GM18909 (cell line): ENCODE data around the gene PTPRN2.

Experiments
- ATAC-seq: cut with Tn5 transposase; IDR thresholded peaks from one replicate; pipeline ENCODE4 v1.9.1; 2021; ENCODE audit warnings: mild to moderate bottlenecking; ENCODE audit not compliant: unreplicated experiment, poor library complexity

Gene PTPRN2

DNA sequence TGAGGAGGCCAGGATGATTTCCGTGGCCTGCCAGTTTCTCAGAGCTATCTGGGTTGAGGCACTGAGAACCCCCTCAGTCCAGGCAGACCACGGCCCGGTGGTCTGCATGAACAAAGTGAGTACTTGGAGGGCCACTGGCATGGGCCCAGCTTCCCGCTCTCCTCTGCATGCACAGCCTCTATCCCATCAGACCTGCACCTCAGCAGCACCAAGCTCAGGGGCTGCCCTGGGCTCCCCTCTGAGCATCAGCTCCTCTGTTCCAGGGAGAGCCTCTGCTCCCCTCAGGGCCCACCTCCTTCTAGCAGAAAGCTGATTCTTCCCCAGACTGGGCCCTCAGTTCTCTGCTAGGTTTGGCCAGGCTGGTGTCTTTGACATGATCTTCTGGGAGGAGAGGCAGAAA lies 780.9 kb downstream of the PTPRN2 start:
- no peak for ATAC-seq

DNA sequence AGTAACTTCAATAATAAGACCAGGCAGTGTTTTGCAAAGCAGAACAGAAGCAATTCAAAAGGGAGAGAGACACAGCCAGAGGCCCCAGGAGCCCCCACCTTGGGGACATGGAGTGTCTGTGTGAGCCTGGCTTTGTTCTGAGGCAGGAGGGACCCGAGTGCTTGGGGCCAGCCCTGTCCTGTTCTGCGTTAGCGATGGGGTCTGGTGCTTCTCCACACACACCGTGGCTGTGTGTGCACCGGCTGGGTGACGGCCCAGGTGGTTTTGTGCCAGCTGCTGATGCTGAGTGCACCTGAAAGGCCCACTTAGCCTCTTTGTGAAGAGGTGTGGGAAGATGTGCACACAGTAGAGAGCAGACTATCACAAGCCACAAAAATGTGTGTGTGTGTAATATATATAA lies 781.9 kb downstream of the PTPRN2 start:
- no peak for ATAC-seq

DNA sequence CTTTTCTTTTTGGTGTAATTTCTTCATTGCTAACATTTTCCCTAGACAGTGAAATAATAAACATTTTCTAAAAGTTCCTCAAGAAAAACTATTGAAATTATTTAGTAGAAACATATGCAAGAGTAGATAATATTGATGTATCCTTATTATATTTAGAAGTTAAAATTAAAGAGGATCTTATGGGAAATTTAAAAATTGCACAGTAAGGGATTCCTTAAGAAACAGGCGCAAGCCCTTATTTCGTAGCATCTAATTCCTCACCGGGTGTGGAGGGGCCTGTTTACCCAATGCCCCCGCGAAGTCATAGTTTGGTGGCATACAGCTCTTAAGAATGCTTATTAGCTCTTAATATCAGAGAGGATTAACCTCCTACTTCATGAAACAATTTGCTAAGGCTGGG lies 783.7 kb downstream of the PTPRN2 start:
- ATAC-seq: no peak

GRCh38 chr7:157801971-157802675 lies 785.5 kb downstream of the PTPRN2 start:
- ATAC-seq: no peak

GRCh38 chr7:157801113-157801512 lies 786.5 kb downstream of the PTPRN2 start:
- ATAC-seq: no peak

DNA sequence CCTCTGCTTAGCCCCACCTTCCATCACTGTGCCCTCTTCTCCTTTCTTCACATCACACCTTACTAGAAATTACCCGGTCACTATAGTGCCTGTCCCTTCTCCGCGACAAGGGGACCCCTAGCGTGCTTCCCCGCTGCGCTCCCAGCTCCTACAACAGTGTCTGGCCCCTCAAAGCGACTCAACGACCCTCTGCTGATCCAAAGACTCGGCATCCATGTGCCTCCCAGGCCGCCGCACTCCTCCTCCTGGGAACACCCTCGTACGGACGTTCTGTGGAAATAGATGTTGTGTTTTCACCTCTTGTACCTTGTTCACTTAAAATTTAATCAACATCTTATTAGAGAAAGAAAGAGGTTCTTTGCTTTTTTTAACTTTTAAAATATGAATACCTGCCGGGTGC lies 787.3 kb downstream of the PTPRN2 start:
- no peak for ATAC-seq

GRCh38 chr7:157799076-157799685 lies 788.4 kb downstream of the PTPRN2 start:
- no peak for ATAC-seq

GRCh38 chr7:157797361-157797760 lies 790.3 kb downstream of the PTPRN2 start:
- no peak for ATAC-seq

DNA sequence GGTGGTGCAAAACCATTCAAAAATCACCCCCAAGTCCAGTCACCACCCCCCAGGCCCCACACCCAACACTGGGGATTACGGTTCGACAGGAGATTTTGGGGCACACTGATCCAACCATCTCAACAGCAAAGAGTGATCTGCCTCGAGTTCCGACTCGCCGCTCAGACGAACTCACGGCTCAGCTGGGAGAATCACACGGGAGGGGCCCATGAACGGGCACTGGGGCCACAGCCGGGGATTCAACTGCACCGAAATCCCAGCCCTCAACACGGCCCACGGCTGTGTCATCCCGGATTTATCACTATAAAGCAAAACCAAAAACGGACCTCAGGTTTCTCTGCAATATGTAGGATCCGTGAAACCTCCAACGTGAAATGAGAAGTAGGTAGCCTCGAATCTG lies 790.8 kb downstream of the PTPRN2 start:
- no peak for ATAC-seq

GRCh38 chr7:157795643-157796042 lies 792.0 kb downstream of the PTPRN2 start:
- no peak for ATAC-seq

- no peak for ATAC-seq
Measured at GRCh38 chr7:157795199-157795598, 792.4 kb downstream of the PTPRN2 start.

DNA sequence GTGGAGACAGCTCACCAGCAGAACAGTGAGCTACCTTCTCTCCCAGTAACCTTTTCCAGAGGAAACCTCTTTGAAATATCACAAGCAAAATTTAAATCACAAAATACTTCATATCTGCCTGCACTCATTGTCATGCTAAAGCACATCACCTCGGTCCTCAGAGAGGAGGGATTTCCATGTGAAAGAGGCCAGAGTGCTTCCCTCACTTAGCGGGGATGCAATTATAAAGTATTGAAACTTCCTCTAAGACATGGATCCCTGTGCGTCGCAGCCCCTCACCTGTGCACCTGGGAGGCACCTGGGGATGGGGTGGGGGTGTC lies 792.9 kb downstream of the PTPRN2 start:
- ATAC-seq: no peak

DNA sequence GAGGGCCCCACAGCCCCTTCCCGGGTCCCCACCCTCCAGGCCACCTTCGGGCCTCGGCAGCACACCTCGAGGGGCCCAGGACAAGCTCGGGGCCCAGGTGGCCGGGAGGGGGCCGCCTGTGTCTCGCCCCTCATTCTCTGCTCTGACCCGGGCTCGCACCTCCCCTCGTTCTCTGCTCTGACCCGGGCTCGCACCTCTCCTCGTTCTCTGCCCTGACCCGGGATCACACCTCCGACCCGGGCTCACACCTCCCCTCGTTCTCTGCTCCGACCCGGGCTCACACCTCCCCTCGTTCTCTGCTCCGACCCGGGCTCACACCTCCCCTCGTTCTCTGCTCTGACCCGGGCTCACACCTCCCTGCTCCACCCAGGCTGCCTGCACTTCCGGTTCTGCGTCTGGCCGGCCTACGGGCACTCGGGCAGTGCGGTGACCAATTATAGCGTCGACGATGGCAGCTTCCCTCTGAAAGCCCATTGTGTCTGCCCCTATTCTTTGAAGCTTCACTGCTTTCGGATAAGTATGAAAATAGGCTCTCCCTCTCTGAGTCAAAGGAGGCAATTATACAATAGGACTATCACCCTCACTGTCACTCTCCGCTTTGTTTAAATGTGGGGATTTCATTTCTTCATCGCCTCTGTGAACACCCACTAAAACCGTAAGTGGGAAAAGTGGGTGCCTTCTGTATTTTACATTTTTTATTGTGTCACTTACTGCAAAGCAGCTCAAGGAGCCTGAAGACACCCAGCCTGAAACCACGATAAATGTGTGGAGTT lies 793.5 kb downstream of the PTPRN2 start:
- no peak for ATAC-seq

- ATAC-seq: no peak
Measured at GRCh38 chr7:157793087-157793353, 794.6 kb downstream of the PTPRN2 start.

- no peak for ATAC-seq
Measured at GRCh38 chr7:157792241-157793086, 795.2 kb downstream of the PTPRN2 start.

GRCh38 chr7:157791666-157792065 lies 796.0 kb downstream of the PTPRN2 start:
- no peak for ATAC-seq

- no peak for ATAC-seq
Measured at GRCh38 chr7:157791261-157791660, 796.4 kb downstream of the PTPRN2 start.

DNA sequence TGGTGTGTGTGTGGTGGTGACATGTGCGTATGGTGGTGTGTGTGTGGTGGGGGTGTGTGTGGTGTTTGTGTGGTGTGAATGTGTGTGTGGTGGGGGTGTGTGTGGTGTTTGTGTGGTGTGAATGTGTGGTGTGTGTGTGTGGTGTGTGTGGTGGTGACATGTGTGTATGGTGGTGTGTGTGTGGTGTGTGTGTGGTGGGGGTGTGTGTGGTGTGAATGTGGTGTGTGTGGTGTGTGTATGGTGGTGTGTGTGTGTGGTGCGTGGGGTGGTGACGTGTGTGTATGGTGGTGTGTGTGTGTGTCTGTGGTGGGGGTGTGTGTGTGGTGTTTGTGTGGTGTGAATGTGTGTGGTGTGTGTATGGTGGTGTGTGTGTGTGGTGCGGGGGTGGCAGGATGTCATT lies 797.7 kb downstream of the PTPRN2 start:
- no peak for ATAC-seq

DNA sequence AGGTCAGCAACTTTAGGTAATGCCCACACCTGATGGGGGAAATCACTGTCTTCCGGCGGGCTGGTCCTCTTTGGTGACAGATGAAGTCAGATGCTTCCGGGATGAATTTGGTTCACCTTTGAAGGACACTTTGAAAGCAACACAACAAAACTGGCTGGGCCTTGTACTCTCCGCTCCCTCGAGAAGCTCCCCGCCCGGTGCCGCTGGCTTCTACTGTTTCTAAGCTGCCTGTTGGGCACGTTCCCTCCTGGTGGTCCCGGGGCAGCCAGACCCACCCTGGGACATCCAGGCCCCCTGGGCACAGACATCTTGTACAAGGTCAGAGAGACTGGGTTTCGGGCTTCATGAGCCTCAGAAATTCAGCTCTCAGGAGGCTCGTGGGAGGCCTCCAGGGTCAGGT lies 798.5 kb downstream of the PTPRN2 start:
- ATAC-seq: no peak

- no peak for ATAC-seq
Measured at GRCh38 chr7:157788573-157788972, 799.0 kb downstream of the PTPRN2 start.

DNA sequence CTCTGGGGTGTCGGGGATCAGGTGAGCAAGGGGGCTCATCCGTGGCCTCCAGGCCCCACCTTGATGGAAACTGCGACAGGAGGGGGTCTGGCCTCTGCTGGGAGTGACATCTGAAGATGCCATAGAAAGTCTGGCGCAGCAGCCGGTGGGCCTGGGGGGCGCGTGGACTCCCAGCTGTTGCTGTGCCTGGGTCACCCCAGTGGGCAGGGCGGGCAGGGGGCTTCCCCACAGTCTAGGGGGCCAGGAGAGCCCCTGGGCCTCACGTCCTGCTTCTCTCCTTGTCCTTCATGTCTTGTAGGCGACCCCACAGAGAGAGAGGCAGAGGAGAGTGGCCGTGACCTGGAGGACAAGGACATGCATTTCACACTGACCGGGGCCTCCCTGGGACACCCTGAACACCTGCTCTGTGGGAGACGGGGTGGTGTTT lies 800.3 kb downstream of the PTPRN2 start:
- no peak for ATAC-seq
